NCI-H2029 (cell line): ENCODE measurements around the gene SLC2A4RG.

ENCODE experiments used
- DNase-seq: peaks from one replicate; lab custom pipeline; 2025; lab: John Stamatoyannopoulos, UW

The SLC2A4RG gene

GRCh38 chr20:63699466-63700198 lies 39.9 kb upstream of the SLC2A4RG start:
- no peak for DNase-seq

- DNase-seq, result no peak
Observed at GRCh38 chr20:63700199-63701050, 39.2 kb upstream of the SLC2A4RG start.

- no peak for DNase-seq
Observed at GRCh38 chr20:63701051-63701328, 38.6 kb upstream of the SLC2A4RG start.

- DNase-seq, result no peak
Observed at GRCh38 chr20:63701329-63702035, 38.1 kb upstream of the SLC2A4RG start.

- no peak for DNase-seq
Observed at GRCh38 chr20:63702036-63702665, 37.4 kb upstream of the SLC2A4RG start.

- no peak for DNase-seq
Observed at GRCh38 chr20:63702751-63703470, 36.7 kb upstream of the SLC2A4RG start.

GRCh38 chr20:63703471-63703975 lies 36.1 kb upstream of the SLC2A4RG start:
- DNase-seq, result no peak

GRCh38 chr20:63703976-63704748 lies 35.4 kb upstream of the SLC2A4RG start:
- no peak for DNase-seq

- DNase-seq, result no peak
Observed at GRCh38 chr20:63704749-63705117, 34.8 kb upstream of the SLC2A4RG start.

- no peak for DNase-seq
Observed at GRCh38 chr20:63705232-63706026, 34.1 kb upstream of the SLC2A4RG start.

- no peak for DNase-seq
Observed at GRCh38 chr20:63706027-63706695, 33.4 kb upstream of the SLC2A4RG start.

- DNase-seq, result no peak
Observed at GRCh38 chr20:63706852-63707557, 32.6 kb upstream of the SLC2A4RG start.

GRCh38 chr20:63707558-63708300 lies 31.8 kb upstream of the SLC2A4RG start, which contains the start of the genes ARFRP1 and ZGPAT:
ARFRP1 (minus strand) TSS chr20:63707976; CDS start chr20:63707091, 885 bp downstream.
ZGPAT (plus strand) TSS chr20:63708039; CDS start chr20:63708581, 542 bp downstream.
- DNase-seq, result peak; percentile 80

GRCh38 chr20:63708301-63709148 lies 31.1 kb upstream of the SLC2A4RG start:
- no peak for DNase-seq

- DNase-seq, result no peak
Observed at GRCh38 chr20:63709149-63709527, 30.4 kb upstream of the SLC2A4RG start.

GRCh38 chr20:63711085-63711645 lies 28.4 kb upstream of the SLC2A4RG start:
- no peak for DNase-seq

- DNase-seq, result no peak
Observed at GRCh38 chr20:63712191-63712590, 27.4 kb upstream of the SLC2A4RG start.
